Kidney epithelial cell (primary cell): ENCODE measurements around the gene POLA2. TPM values are rescaled to one million over a fixed set of nuclear protein-coding genes. Genes with fewer than 3 reads are reported as not detected.
"Not testable (repeated sequence)": the region's sequence is repeated elsewhere in the genome, so short reads cannot be mapped to it uniquely, and the experiment has no call there.

Source experiments
- DNase-seq: peaks from one replicate; pipeline ENCODE4 v3.0.0-alpha.2; 2010; ENCODE audit warnings: low read depth
- H3K27me3 ChIP-seq: 2 replicates; pipeline ENCODE4 v1.6.0; 2011; ENCODE audit warnings: low read length; ENCODE audit not compliant: control insufficient read depth, insufficient read depth
- H3K36me3 ChIP-seq: 2 replicates; pipeline ENCODE4 v1.5.1; 2011; ENCODE audit warnings: low read length; ENCODE audit not compliant: control insufficient read depth, insufficient read depth
- H3K4me3 ChIP-seq: 2 replicates; pipeline ENCODE4 v1.5.1; 2011; ENCODE audit warnings: low read depth, mild to moderate bottlenecking, control low read depth, low read length
- CTCF ChIP-seq: IDR thresholded peaks from 2 replicates; pipeline ENCODE4 v1.5.1; 2011; ENCODE audit warnings: mild to moderate bottlenecking, moderate library complexity, low read length, control low read depth, inconsistent platforms; ENCODE audit not compliant: insufficient read depth, poor library complexity, severe bottlenecking
- total RNA-seq: library from RNA; depleted of rRNA; stranded (reverse); fragments of >200 nt; gene quantifications from 2 replicates; pipeline ENCODE4 v1.2.3, GENCODE V29; 2015

Gene POLA2
- total RNA-seq, 1 donor from 2014 or later = 11.5 TPM

GRCh38 chr11:65224930-65225278, 36.9 kb upstream of the POLA2 start:
- H3K4me3 ChIP-seq = no peak overlapping the region
- no peak for TF ChIP-seq CTCF
- peak; percentile 29 for DNase-seq
- no peaks in the 10 kb centered on the region for H3K36me3 ChIP-seq
- no peaks in the 10 kb centered on the region for H3K27me3 ChIP-seq

DNA sequence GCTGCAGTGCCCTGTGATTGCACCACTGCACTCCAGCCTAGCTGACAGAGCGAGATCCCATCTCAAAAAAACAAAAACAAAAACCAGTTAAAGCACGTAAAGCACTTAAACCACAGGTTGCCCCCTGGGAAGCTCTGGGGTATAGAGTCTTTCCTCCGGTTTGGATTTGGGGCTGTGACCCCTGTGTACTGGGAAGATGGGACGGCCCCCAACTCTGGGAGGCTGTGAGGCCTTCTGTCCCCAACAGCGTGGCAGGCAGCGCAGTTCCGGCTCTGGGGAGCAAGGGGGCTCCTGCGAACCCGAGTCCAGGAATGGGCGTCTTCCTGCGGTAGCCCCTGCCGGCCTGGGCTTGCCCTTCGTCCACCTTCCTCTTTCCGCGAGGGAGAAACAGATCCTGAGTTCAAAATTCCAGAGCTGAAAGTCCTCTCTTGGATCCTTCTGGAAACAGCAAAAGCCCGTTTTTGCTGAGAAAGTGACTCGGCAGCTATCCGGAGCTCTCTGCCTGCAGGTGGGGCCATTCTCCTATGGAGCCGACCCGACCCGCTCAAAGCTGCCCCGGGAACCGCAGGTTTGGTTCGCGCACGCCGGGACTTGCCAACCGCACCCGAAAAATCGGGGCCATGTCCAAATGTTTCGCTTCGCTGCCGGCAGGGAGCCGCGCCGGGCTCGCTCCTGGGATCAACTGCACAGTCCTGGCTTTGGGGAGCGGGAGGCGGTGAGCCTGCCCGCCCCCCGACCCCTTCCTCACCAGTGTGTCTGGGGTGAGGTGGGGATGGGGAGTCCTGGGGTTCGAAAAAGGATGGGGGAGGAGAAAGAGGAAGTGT, 36.3 kb upstream of the POLA2 start:
- no peaks in the 10 kb centered on the region for H3K36me3 ChIP-seq
- no peak for DNase-seq
- H3K4me3 ChIP-seq = peak overlapping the region; percentile 30
- TF ChIP-seq CTCF = peak; percentile 68
- no peaks in the 10 kb centered on the region for H3K27me3 ChIP-seq

DNA sequence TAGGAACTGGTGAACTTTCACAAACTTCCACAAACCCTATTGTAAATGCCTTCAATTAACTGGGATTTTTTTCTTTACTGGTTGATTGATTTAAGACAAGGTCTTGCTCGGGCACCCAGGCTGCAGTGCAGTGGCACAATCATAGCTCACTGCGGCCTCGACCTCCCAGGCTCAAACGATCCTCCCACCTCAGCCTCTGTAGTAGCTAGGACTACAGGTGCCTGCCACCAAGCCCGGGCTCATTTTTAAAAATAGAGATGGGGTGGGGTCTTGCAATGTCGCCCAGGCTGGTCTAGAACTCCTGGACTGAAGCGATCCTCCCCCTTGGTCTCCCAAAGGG, 35.7 kb upstream of the POLA2 start:
- H3K27me3 ChIP-seq = no peaks in the 10 kb centered on the region
- peak overlapping the region; percentile 30 for H3K4me3 ChIP-seq
- H3K36me3 ChIP-seq = no peaks in the 10 kb centered on the region
- TF ChIP-seq CTCF = no peak
- no peak for DNase-seq

GRCh38 chr11:65227879-65228278, 33.9 kb upstream of the POLA2 start:
- H3K27me3 ChIP-seq = no peaks in the 10 kb centered on the region
- no peak for DNase-seq
- H3K36me3 ChIP-seq = no peaks in the 10 kb centered on the region
- no peak for TF ChIP-seq CTCF
- no peak overlapping the region for H3K4me3 ChIP-seq

- TF ChIP-seq CTCF = no peak
- DNase-seq = no peak
- H3K4me3 ChIP-seq = no peak overlapping the region
- H3K27me3 ChIP-seq = no peaks in the 10 kb centered on the region
- no peaks in the 10 kb centered on the region for H3K36me3 ChIP-seq
These were observed 25.3 kb upstream of the POLA2 start for GRCh38 chr11:65236194-65237059.

GRCh38 chr11:65238302-65238701, 23.5 kb upstream of the POLA2 start:
- H3K36me3 ChIP-seq, H3K4me3 ChIP-seq, DNase-seq, H3K27me3 ChIP-seq: not testable (repeated sequence)
